Upper lobe of left lung (tissue), 6 donors: ENCODE results near the gene EPHA5. TPM values are rescaled to one million over a fixed set of nuclear protein-coding genes. Genes with fewer than 3 reads are reported as not detected.
A peak's percentile ranks its signal among the peaks of the same experiment; 100 is the strongest.

ENCODE experiments used
- ATAC-seq, 2 donors: fragments of 200-7000 bp; cut with Tn5 transposase; one replicate each; pipeline ENCODE4 v1.9.1; 2022; ENCODE audit warnings: mild to moderate bottlenecking in 2 of 2, moderate library complexity in 2 of 2; ENCODE audit not compliant: low FRiP score in 2 of 2
- DNase-seq, 2 donors: peaks; one replicate each; pipeline ENCODE4 v3.0.0-alpha.2; 2019 to 2020
- H3K27ac ChIP-seq, 4 donors: fragments of 200-600 bp; sonication (generic); one replicate each; pipeline ENCODE4 v1.5.1; 2016 to 2019
- H3K27me3 ChIP-seq, 4 donors: fragments of 200-600 bp; sonication (generic); one replicate each; pipeline ENCODE4 v1.5.1; 2017 to 2019
- H3K36me3 ChIP-seq, 4 donors: fragments of 200-600 bp; sonication (generic); one replicate each; pipeline ENCODE4 v1.5.1; 2016 to 2019
- H3K4me1 ChIP-seq, 4 donors: fragments of 200-600 bp; sonication (generic); one replicate each; pipeline ENCODE4 v1.5.1; 2018 to 2019
- H3K4me3 ChIP-seq, 4 donors: fragments of 200-600 bp; sonication (generic); one replicate each; pipeline ENCODE4 v1.5.1; 2017 to 2019; ENCODE audit warnings: mild to moderate bottlenecking in 2 of 4, moderate library complexity in 1 of 4
- H3K9me3 ChIP-seq, 4 donors: fragments of 200-600 bp; sonication (generic); one replicate each; pipeline ENCODE4 v1.5.1; 2018 to 2019
- CTCF ChIP-seq, 6 experiments: fragments of 450-650 bp in 4 of 6; fragments of 200-600 bp in 2 of 6; sonication (generic) in 2 of 6; IDR thresholded peaks; one replicate each; pipeline ENCODE4 v1.5.1; 2016 to 2019; ENCODE audit warnings: antibody characterized with exemption in 6 of 6
- EP300 ChIP-seq, 4 donors: sonication (generic); formaldehyde crosslinking; IDR thresholded peaks; one replicate each; pipeline ENCODE4 v1.5.1; 2017; ENCODE audit warnings: antibody characterized with exemption in 4 of 4, control low read depth in 2 of 4
- POLR2A ChIP-seq, 4 donors: fragments of 450-650 bp; IDR thresholded peaks; one replicate each; pipeline ENCODE4 v1.5.1; 2016 to 2017; ENCODE audit warnings: antibody characterized with exemption in 4 of 4, mild to moderate bottlenecking in 2 of 4
- POLR2AphosphoS5 ChIP-seq, 2 donors: sonication (generic); formaldehyde crosslinking; IDR thresholded peaks; one replicate each; pipeline ENCODE4 v1.5.1; 2017; ENCODE audit warnings: antibody characterized with exemption in 2 of 2
- WGBS, 2 donors: methylation state at CpG; one replicate each; pipeline ENCODE4 v1.1.5; 2017 to 2018; 5-methylcytosine and 5-hydroxymethylcytosine counted together
- total RNA-seq, 6 donors: library from RNA; depleted of rRNA in 4 of 6; stranded (reverse); fragments of >200 nt in 4 of 6; gene quantifications; one replicate each; pipeline versions ENCODE4 v1.1.0 to v1.2.1, GENCODE V29; 2016 to 2021
- donor health status: DM: no; HTN: no; CAD: no; lungs with moderate emphysema.
- donor health status: DM: no; HTN: yes; CAD: no; lungs with severe emphysema.

The EPHA5 gene
- total RNA-seq, 6 donors from 2014 or later: 0.03 to 0.11 TPM; not detected in 4

- Histone ChIP-seq H3K36me3 (no peaks in the 10 kb centered on the region), H3K4me1 (no peaks in the 10 kb centered on the region), H3K27me3 (no peaks in the 10 kb centered on the region), H3K9me3 (peaks cover 0 to 8% (median 0%) of the 10 kb centered on the region in 4 donors), H3K4me3 (no peak overlapping the region), H3K27ac (no peak overlapping the region)
- ATAC-seq (no peak), DNase-seq (no peak)
- TF ChIP-seq POLR2AphosphoS5 (IDR thresholded peaks at IDR 0.05): no peak
- TF ChIP-seq EP300 (IDR thresholded peaks at IDR 0.05): no peak
- TF ChIP-seq POLR2A (IDR thresholded peaks at IDR 0.05): no peak
Observed at GRCh38 chr4:65401083-65401482, 269.2 kb downstream of the EPHA5 start.

- H3K27ac ChIP-seq: no peak overlapping the region
- peak in 1 of 2 donors; percentile 22 for ATAC-seq
- no peak overlapping the region for H3K4me3 ChIP-seq
- H3K9me3 ChIP-seq: peaks cover 0 to 9% (median 0%) of the 10 kb centered on the region in 4 donors
- 57 to 62% methylated on average over 4 of the region's 4 CpGs for WGBS, 2 donors
- H3K36me3 ChIP-seq: no peaks in the 10 kb centered on the region
- H3K27me3 ChIP-seq: no peaks in the 10 kb centered on the region
- H3K4me1 ChIP-seq: no peaks in the 10 kb centered on the region
- DNase-seq: peak in 1 of 2 donors; percentile 1
- TF ChIP-seq POLR2A (IDR thresholded peaks at IDR 0.05): no peak
- TF ChIP-seq EP300 (IDR thresholded peaks at IDR 0.05): no peak
- TF ChIP-seq POLR2AphosphoS5 (IDR thresholded peaks at IDR 0.05): no peak
- no peak for TF ChIP-seq CTCF (IDR thresholded peaks at IDR 0.05)
Observed at GRCh38 chr4:65399084-65399483, 271.2 kb downstream of the EPHA5 start.

GRCh38 chr4:65393078-65393477 is 277.2 kb downstream of the EPHA5 start:
- ATAC-seq (no peak), DNase-seq (no peak)
- H3K27ac ChIP-seq: no peak overlapping the region
- H3K4me1 ChIP-seq: no peaks in the 10 kb centered on the region
- TF ChIP-seq POLR2AphosphoS5 (IDR thresholded peaks at IDR 0.05): no peak
- no peak for TF ChIP-seq POLR2A (IDR thresholded peaks at IDR 0.05)
- TF ChIP-seq CTCF (IDR thresholded peaks at IDR 0.05): no peak
- no peak for TF ChIP-seq EP300 (IDR thresholded peaks at IDR 0.05)
- no peaks in the 10 kb centered on the region for H3K36me3 ChIP-seq
- H3K27me3 ChIP-seq: no peaks in the 10 kb centered on the region
- peaks cover 0 to 7% (median 0%) of the 10 kb centered on the region in 4 donors for H3K9me3 ChIP-seq
- no peak overlapping the region for H3K4me3 ChIP-seq
- 34 to 44% methylated on average over 1 of the region's 1 CpG for WGBS, 2 donors

GRCh38 chr4:65392488-65392887 is 277.8 kb downstream of the EPHA5 start:
- peaks cover 0 to 5% (median 0%) of the 10 kb centered on the region in 4 donors for H3K9me3 ChIP-seq
- ATAC-seq (no peak), DNase-seq (no peak)
- 31 to 32% methylated on average over 2 of the region's 2 CpGs for WGBS, 2 donors
- H3K4me3 ChIP-seq: no peak overlapping the region
- H3K27ac ChIP-seq: no peak overlapping the region
- H3K27me3 ChIP-seq: no peaks in the 10 kb centered on the region
- H3K36me3 ChIP-seq: no peaks in the 10 kb centered on the region
- H3K4me1 ChIP-seq: no peaks in the 10 kb centered on the region
- TF ChIP-seq POLR2A (IDR thresholded peaks at IDR 0.05) (no peak), CTCF (IDR thresholded peaks at IDR 0.05) (no peak), POLR2AphosphoS5 (IDR thresholded peaks at IDR 0.05) (no peak), EP300 (IDR thresholded peaks at IDR 0.05) (no peak)

- ATAC-seq: no peak
- WGBS, 2 donors: 47 to 58% methylated on average over 2 of the region's 2 CpGs
- H3K9me3 ChIP-seq: peaks cover 0 to 5% (median 0%) of the 10 kb centered on the region in 4 donors
Observed at GRCh38 chr4:65391814-65392213, 278.5 kb downstream of the EPHA5 start.

More at GRCh38 chr4:65391814-65392213, 278.5 kb downstream of the EPHA5 start:
- TF ChIP-seq POLR2AphosphoS5 (IDR thresholded peaks at IDR 0.05): no peak
- no peak for TF ChIP-seq EP300 (IDR thresholded peaks at IDR 0.05)
- TF ChIP-seq CTCF (IDR thresholded peaks at IDR 0.05): no peak
- no peak for TF ChIP-seq POLR2A (IDR thresholded peaks at IDR 0.05)
- no peaks in the 10 kb centered on the region for H3K36me3 ChIP-seq
- no peaks in the 10 kb centered on the region for H3K27me3 ChIP-seq
- no peaks in the 10 kb centered on the region for H3K4me1 ChIP-seq
- H3K27ac ChIP-seq: no peak overlapping the region
- no peak overlapping the region for H3K4me3 ChIP-seq
- DNase-seq: no peak
